ENCODE results near the gene SH3RF3.
"Not testable (repeated sequence)": the region's sequence is repeated elsewhere in the genome, so short reads cannot be mapped to it uniquely, and the experiment has no call there.

SH3RF3 gene

GRCh38 chr2:109128616-109129355, at the start of gene SH3RF3:
TSS of gene SH3RF3 (plus strand) at chr2:109129205.
- peak in 1 of 4 experiments; percentile 13 for DNase-seq (ENCODE audit: low read depth in 4 of 4, low spot score in 1 of 4)

- no peak for DNase-seq (ENCODE audit: low read depth in 4 of 4, low spot score in 1 of 4)
Measured at GRCh38 chr2:109079590-109079989, 49.4 kb upstream of the SH3RF3 start.

DNA sequence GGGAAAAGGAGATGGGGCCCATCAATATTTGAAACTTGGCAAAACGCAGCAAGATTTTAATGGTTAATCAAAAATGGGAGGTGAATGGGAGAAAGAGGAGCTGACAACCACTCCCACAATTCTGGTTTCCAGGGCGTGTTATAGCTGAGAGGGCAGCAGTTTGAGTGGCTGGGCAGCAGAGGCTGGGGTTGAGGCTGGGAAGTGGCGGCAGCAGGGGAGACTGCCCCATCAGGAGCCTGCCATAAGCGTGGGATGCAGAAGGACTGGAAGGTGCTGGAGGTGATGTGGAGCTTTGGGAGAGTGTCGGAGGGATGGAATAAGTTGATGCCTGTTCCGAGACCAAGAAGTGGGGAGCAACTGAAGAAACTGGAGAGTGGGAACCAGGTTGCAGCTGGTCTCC, 48.9 kb upstream of the SH3RF3 start:
- DNase-seq (ENCODE audit: low read depth in 4 of 4, low spot score in 1 of 4), result no peak

- no peak for DNase-seq (ENCODE audit: low read depth in 4 of 4, low spot score in 1 of 4)
Measured at GRCh38 chr2:109080757-109081156, 48.2 kb upstream of the SH3RF3 start.

GRCh38 chr2:109081374-109081773, 47.6 kb upstream of the SH3RF3 start:
- DNase-seq (ENCODE audit: low read depth in 4 of 4, low spot score in 1 of 4), result no peak

DNA sequence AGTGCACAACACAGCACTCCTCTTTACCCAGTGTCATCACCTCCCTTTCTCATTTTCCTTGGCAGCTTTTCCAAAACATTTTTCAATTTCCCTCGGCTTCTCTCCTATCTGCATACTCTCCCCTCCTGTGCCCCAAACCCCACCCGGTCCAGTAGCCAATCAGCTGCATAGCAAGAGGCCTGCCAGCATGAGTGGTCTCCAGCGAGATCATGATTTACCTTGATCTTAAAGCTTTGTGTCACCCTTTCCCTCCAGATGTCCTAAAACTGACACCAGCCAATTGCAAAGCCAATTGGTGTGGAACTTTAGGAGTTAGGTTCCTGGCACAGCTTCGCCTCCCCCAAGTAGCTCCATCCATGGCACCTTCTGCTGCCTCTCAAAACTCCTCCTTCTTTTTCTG, 45.2 kb upstream of the SH3RF3 start:
- DNase-seq (ENCODE audit: low read depth in 4 of 4, low spot score in 1 of 4), result no peak

DNA sequence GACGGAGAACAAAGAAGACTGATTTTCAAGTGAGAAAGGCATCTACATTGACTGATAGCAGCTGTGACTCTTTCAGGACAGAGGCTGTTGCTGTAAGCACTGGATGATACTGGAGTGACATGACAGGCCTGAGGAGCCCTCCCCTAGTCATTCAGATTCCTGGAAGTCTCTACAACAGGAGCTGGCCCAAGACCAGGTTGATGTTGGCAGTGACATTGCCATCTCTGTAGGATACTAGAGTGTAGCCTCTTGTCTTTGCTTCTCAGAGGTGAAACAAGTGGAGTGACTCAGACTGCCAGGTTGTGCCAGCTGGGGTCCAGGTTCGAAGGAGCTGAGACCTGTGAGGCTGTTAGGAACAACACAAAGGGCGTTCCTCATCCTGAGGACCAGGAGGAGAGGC, 44.7 kb upstream of the SH3RF3 start:
- no peak for DNase-seq (ENCODE audit: low read depth in 4 of 4, low spot score in 1 of 4)

DNA sequence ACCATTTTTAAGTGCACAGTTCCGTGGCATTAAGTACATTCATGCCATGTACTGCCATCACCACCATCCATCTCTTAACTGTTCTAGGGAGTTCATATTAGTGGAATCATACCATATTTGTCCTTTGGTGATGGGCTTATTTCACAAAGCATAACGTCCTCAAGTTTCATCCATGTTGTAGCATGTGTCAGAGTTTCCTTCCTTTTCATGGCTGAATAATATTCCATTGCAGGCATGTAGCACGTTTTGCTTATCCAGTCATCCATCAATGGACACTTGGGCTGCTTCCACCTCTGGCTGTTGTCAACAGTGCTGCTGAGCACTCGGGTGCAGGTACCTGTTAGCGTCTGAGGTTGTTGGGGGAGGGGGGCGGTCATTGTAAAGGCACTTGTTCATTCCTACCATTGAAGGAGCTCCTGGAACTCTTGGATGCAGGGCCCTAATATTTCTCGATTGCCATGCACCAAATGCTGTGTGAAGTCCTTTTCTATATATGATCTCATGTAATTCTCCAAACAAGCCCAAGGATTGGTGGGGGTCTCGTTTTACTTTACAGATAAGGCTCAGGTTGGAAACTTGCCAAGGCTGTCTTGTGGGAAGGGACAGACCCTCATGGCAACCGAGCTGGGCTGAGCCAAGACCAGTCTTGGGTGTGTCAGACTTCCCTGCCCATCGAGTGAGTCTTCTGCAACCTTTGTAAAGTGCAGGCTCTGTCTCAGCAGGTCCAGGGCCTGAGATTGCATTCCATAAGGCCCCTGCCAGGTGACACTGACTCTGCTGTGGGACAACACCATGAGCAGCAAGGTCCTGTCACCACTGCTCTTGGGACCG, 42.9 kb upstream of the SH3RF3 start:
- no peak for DNase-seq (ENCODE audit: low read depth in 4 of 4, low spot score in 1 of 4)

DNA sequence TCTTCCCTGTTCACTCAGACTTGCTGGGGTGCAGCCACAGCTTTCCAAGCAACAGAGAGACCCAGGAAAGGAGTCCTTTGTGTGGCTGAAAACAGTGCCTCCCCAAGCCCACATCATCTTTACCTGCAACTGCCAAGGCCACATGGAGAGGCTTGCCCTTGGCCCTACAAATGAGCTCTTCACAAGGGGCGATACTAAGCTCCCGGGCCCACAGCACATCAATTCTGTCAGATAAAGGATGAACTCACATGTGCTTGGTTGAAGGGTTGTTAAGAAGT, 42.3 kb upstream of the SH3RF3 start:
- no peak for DNase-seq (ENCODE audit: low read depth in 4 of 4, low spot score in 1 of 4)

DNA sequence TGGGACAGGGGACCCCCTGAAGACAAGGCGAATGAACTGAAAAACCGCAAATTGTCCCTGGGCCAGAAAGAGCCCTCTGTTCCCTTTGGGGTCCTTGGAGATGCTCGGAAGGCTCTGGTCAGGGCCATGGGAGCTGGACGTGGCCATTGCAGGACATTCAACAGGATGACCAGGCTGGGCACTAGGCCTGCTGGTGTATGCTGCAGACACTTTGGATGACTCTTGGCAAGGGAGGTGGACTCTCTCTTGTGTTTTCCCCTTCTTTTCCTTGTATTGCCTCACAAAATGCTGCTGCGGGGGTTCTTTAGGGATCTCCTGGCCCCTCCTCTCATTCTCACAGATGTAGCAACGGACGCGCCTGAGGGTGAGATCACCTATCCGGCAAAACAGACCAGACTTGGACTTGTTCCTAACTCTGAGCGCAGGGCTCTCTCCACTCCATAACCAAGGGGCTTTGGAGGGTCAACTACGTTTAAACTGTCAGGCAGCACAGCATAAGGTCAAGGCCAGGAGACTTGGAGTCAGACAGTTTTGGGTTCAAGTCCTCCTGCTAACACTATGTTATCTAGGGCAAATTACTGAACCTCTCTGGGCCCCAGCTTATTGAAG, 41.8 kb upstream of the SH3RF3 start:
- no peak for DNase-seq (ENCODE audit: low read depth in 4 of 4, low spot score in 1 of 4)

DNA sequence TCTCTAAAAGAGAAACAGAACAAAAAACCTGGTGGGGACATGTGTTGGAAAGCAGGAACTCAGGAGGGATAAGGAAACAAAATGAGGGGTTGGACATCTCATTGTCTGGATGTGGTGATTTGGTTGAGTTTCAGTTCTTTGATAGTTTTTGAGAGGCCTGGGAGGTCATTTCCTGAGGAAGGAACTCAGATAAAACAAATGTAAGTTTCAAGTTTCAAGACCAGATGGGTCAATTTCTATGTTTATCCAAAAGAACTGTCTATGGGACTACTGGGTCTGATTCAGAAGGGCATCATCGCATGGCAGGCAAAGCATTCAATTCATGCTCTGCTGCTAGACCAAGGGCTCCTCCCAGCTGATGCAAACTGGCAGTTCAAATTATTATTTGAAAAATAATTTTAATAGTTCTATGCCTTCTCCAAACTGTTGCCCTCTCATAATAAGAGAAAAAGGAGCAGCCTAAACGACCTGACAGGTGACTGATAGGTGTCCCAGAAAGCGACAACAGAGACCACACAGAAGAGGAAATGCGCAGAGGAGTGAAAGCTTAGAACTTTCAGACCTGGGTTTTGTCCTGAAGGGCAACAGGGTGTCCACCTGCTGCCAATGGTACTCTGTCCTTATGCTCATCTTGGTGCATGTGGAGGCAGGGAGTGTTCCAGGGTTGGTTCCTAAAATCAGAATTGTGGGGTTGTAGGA, 39.3 kb upstream of the SH3RF3 start:
- DNase-seq (ENCODE audit: low read depth in 4 of 4, low spot score in 1 of 4), result no peak

DNA sequence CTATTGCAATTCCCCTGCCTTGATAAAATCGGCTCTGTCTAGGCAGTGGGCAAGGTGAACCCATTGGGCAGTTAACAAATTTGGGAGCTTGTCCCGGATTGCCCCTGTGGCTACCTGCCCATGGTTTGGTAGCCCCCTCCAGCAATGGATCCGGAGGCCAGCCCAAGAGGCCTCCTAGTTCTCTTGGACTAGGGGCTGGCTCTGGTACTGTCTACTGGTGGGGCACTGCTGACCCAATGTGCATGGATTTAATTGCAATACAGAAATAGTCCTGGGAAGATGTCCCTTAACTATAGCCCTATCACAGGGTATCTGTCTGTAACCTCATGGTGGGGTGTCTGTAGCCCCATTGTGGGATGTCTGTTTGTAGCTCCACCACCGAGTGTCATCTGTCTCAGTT, 37.5 kb upstream of the SH3RF3 start:
- no peak for DNase-seq (ENCODE audit: low read depth in 4 of 4, low spot score in 1 of 4)

DNA sequence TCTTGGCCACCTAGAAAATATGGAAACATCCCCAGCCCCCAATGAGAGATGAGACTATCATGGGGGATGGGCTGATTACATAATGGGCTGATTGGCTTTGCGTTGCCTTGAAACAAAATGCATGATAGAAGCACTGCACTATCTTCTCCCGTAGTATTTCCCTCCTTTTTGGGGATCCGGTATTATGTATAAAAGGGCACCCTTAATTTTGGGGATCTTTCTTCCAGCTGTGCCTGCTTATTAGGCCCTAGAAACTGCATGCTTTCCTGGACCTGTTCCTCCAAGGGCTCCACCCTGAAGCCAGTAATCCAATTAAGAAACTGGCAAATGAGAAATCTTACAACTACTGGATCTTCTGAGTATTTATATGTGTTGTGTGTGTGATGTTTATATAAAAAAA, 34.9 kb upstream of the SH3RF3 start:
- DNase-seq (ENCODE audit: low read depth in 4 of 4, low spot score in 1 of 4), result no peak

DNA sequence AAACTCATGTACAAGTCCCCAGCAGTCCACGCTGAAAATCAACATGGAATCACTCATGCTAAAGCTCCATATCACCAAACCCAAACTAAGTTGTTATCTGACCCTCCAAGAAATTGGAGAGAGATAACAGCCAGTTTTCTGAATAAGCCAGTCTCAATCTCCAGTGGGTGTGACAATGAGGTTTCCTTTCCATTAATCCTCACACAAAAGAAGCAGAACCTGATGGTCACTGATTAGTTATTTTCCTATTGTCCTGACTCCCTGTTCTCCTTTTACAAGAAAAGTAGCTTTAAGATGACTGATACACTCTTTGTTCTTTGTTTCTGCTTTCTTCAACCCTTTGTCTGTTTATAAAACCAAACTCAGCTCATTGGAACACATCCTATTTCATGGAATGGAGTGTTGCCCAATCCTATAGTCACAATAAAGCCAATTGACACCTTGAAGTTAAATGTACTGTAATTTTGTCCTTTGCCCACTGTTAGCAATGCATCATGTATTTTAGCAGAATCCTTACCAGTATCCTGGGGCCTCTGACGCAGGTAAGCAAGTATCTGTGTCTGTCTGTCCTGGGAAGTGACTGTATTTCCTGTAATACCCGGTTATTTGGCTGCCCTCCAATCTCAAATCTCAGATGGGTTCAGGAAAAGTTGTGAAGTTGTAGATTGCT, 30.6 kb upstream of the SH3RF3 start:
- no peak for DNase-seq (ENCODE audit: low read depth in 4 of 4, low spot score in 1 of 4)

GRCh38 chr2:109098921-109099273, 30.1 kb upstream of the SH3RF3 start:
- no peak for DNase-seq (ENCODE audit: low read depth in 4 of 4, low spot score in 1 of 4)

- no peak for DNase-seq (ENCODE audit: low read depth in 4 of 4, low spot score in 1 of 4)
Measured at GRCh38 chr2:109102588-109103233, 26.3 kb upstream of the SH3RF3 start.

DNA sequence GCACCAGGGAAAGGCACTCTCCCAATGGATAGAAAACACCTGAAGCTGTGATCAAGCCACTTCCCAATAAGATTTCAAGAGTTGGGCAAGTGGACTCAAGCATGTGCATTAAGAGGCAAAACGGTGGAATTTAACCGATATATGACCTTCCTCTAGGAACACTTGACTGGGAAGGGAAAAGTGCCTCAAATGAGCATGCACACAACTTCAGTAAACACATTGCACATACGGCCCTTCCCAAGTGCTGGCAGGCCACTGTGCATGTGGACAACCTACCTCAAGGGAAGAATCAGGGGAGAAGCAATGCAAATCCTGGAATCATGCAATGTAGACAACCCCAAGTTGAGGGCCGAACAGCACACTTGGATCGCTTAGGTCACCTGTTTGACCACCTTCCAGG, 23.9 kb upstream of the SH3RF3 start:
- DNase-seq (ENCODE audit: low read depth in 4 of 4, low spot score in 1 of 4), result no peak

- no peak for DNase-seq (ENCODE audit: low read depth in 4 of 4, low spot score in 1 of 4)
Measured at GRCh38 chr2:109108740-109109139, 20.3 kb upstream of the SH3RF3 start.

- no peak for DNase-seq (ENCODE audit: low read depth in 4 of 4, low spot score in 1 of 4)
Measured at GRCh38 chr2:109109342-109109741, 19.7 kb upstream of the SH3RF3 start.

- DNase-seq (ENCODE audit: low read depth in 4 of 4, low spot score in 1 of 4), result no peak
Measured at GRCh38 chr2:109110170-109110569, 18.8 kb upstream of the SH3RF3 start.

DNA sequence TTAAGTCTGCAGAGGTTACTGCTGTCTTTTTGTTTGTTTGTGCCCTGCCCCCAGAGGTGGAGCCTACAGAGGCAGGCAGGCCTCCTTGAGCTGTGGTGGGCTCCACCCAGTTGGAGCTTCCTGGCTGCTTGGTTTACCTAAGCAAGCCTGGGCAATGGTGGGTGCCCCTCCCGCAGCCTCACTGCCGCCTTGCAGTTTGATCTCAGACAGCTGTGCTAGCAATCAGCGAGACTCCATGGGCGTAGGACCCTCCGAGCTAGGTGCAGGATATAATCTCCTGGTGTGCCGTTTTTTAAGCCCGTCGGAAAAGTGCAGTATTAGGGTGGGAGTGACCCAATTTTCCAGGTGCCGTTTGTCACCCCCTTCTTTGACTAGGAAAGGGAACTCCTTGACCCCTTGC, 11.8 kb upstream of the SH3RF3 start:
- not testable (repeated sequence) for DNase-seq (ENCODE audit: low read depth in 4 of 4, low spot score in 1 of 4)
